HG03095 (cell line): ENCODE results near the gene ZNF425.
A peak's percentile ranks its signal among the peaks of the same experiment; 100 is the strongest.
"Not testable (repeated sequence)": the region's sequence is repeated elsewhere in the genome, so short reads cannot be mapped to it uniquely, and the experiment has no call there.

Source experiments
- ATAC-seq: cut with Tn5 transposase; IDR thresholded peaks from one replicate; pipeline ENCODE4 v1.9.1; 2021; ENCODE audit warnings: moderate library complexity; ENCODE audit not compliant: unreplicated experiment

ZNF425 gene

GRCh38 chr7:149133028-149133710 lies 7.0 kb upstream of the ZNF425 start:
- no peak for ATAC-seq

- no peak for ATAC-seq
Observed at GRCh38 chr7:149130572-149131198, 4.6 kb upstream of the ZNF425 start.

- ATAC-seq, result peak; percentile 39
Observed at GRCh38 chr7:149126662-149127266, 640 bp upstream of the ZNF425 start.

- peak; percentile 7 for ATAC-seq
Observed at GRCh38 chr7:149125189-149125862, 798 bp downstream of the ZNF425 start.

GRCh38 chr7:149109969-149110368 lies 16.2 kb downstream of the ZNF425 start:
- ATAC-seq, result no peak

- no peak for ATAC-seq
Observed at GRCh38 chr7:149104749-149105148, 21.4 kb downstream of the ZNF425 start.

GRCh38 chr7:149104214-149104613 lies 21.9 kb downstream of the ZNF425 start:
- no peak for ATAC-seq

GRCh38 chr7:149103424-149103823 lies 22.7 kb downstream of the ZNF425 start:
- no peak for ATAC-seq

GRCh38 chr7:149102666-149103065 lies 23.5 kb downstream of the ZNF425 start:
- ATAC-seq, result no peak

- ATAC-seq, result no peak
Observed at GRCh38 chr7:149100821-149101220, 25.3 kb downstream of the ZNF425 start.

GRCh38 chr7:149099058-149099457 lies 27.1 kb downstream of the ZNF425 start:
- ATAC-seq, result no peak

GRCh38 chr7:149097088-149097487 lies 29.0 kb downstream of the ZNF425 start:
- no peak for ATAC-seq

- ATAC-seq, result no peak
Observed at GRCh38 chr7:149093228-149093627, 32.9 kb downstream of the ZNF425 start.

GRCh38 chr7:149092244-149092643 lies 33.9 kb downstream of the ZNF425 start:
- ATAC-seq, result not testable (repeated sequence)

- peak; percentile 85 for ATAC-seq
Observed at GRCh38 chr7:149090397-149091195, 35.5 kb downstream of the ZNF425 start, which contains the start of gene ZNF786. TSS of gene ZNF786 (minus strand) at chr7:149090718. CDS start at chr7:149090640, 78 bp downstream.

- ATAC-seq, result no peak
Observed at GRCh38 chr7:149087376-149087775, 38.7 kb downstream of the ZNF425 start.

GRCh38 chr7:149085866-149086265 lies 40.3 kb downstream of the ZNF425 start:
- no peak for ATAC-seq

- no peak for ATAC-seq
Observed at GRCh38 chr7:149084407-149084806, 41.7 kb downstream of the ZNF425 start.

- no peak for ATAC-seq
Observed at GRCh38 chr7:149081914-149082313, 44.2 kb downstream of the ZNF425 start.

GRCh38 chr7:149077594-149077993 lies 48.5 kb downstream of the ZNF425 start:
- ATAC-seq, result no peak

- no peak for ATAC-seq
Observed at GRCh38 chr7:149075286-149075685, 50.8 kb downstream of the ZNF425 start.
